OCI-LY7 (cell line): Measurements from ENCODE around the gene ADAM33.

Source experiments
- EZH2phosphoT487 ChIP-seq: fragments of 200-600 bp; sonication (generic); IDR thresholded peaks from 2 replicates; pipeline ENCODE4 v1.6.1; 2018; ENCODE audit warnings: low read depth, borderline replicate concordance, mild to moderate bottlenecking, mixed run types, antibody characterized with exemption, low read length, moderate library complexity, mixed read lengths
- TF ChIP-seq, protein P1 (sequence below): fragments of 200-600 bp; sonication (generic); conservative IDR thresholded peaks from 2 replicates; pipeline ENCODE4 v1.5.1; 2014; ENCODE audit warnings: mild to moderate bottlenecking, antibody characterized with exemption, low read length, moderate library complexity, mixed read lengths

DNA sequence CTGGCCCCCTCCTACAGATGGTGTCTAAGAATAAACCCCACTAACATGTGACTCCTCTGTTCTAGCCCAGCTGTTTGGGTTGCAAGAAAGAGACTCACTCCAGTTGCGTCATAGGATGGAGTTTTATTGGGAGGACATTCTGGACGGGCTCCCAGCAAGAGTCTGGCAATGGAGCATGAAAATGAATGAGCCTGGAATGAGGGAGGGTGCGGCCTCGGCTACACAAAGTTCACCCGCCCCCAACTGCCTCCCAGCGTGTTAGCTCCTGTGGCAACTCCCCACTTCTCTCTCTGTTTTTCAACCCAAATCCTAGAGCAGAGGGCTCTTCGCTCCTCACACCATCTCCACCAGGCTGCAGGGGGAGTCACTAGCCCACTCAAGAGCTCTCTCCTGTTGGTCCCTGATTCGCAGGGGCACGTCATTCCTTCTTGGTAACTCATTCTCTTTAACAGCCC, 5.1 kb upstream of the ADAM33 start:
- TF ChIP-seq, protein P1, sequence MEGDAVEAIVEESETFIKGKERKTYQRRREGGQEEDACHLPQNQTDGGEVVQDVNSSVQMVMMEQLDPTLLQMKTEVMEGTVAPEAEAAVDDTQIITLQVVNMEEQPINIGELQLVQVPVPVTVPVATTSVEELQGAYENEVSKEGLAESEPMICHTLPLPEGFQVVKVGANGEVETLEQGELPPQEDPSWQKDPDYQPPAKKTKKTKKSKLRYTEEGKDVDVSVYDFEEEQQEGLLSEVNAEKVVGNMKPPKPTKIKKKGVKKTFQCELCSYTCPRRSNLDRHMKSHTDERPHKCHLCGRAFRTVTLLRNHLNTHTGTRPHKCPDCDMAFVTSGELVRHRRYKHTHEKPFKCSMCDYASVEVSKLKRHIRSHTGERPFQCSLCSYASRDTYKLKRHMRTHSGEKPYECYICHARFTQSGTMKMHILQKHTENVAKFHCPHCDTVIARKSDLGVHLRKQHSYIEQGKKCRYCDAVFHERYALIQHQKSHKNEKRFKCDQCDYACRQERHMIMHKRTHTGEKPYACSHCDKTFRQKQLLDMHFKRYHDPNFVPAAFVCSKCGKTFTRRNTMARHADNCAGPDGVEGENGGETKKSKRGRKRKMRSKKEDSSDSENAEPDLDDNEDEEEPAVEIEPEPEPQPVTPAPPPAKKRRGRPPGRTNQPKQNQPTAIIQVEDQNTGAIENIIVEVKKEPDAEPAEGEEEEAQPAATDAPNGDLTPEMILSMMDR = no peak
- TF ChIP-seq EZH2phosphoT487 = no peak
